Measurements from ENCODE around the gene CDHR3.

Gene CDHR3

DNA sequence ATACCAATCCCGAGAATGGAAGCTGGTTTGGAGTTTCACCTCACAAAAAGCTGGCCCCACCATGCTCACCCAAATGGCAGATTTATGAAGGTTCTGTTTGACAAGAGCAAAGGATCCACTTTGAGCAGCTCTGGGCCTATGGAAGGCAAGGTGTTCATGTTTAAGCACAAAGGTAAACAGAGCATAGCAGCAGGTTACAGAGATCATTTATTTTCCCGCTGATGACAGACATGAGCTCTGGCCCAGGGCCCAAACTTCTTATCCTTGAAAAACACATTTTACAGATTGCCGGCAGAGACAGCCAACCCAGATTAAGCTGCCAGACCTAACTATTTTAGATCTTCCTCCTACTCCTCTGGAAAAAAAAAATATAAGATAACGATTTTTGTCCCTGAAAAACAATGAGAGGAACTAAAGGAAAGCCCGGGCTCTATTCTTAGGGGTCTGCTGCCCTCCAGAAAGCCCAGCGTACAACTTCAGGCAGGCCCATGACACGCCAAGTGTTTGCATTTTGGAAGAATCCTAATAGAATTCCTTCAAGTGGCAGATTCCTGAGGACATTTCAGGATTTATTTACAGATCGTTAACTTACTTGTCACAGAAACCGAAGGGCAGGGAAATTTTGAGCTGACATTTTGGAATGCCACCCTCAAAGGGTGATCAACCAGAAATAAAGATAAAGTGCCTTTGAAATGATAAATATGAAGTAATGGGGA lies 109.1 kb downstream of the CDHR3 start:
- CTCF ChIA-PET = interaction anchor here (0.5 to 4.4 kb wide), 7 partner anchors 9 to 935 kb away, joined by 3 to 21 read pairs (median 4); no protein-coding TSS in a partner anchor
- no peak overlapping the region for H3K4me3 ChIP-seq (ENCODE audit: low read depth, low read length)
- POLR2A ChIA-PET = interaction anchor here (3.1 kb wide), 1 partner anchor 39 kb away, joined by 12 read pairs; the partner anchor contains the start of gene SYPL1
- no peaks in the 10 kb centered on the region for H3K9me3 ChIP-seq (ENCODE audit: control insufficient read depth, insufficient read depth, low read depth, low read length)
- peak overlapping the region; percentile 45 for H3K27ac ChIP-seq (ENCODE audit: extremely low read depth, low read depth, low read length)
- H3K4me1 ChIP-seq (ENCODE audit: control insufficient read depth, insufficient read depth, low read length) = peaks cover 22% of the 10 kb centered on the region
- no peaks in the 10 kb centered on the region for H3K36me3 ChIP-seq (ENCODE audit: control insufficient read depth in 2 of 2, insufficient read depth in 1 of 2, low read length in 2 of 2)
- TF ChIP-seq ZNF335 (tag by site-specific recombination; conservative IDR thresholded peaks at IDR 0.05) (peak; percentile 62), ZNF560 (tag by site-specific recombination; IDR thresholded peaks at IDR 0.05; ENCODE audit: borderline replicate concordance) (no peak), ZNF658 (tag by site-specific recombination; IDR thresholded peaks at IDR 0.05) (no peak), ZNF544 (tag by site-specific recombination; IDR thresholded peaks at IDR 0.05) (no peak), ZNF501 (tag by site-specific recombination; IDR thresholded peaks at IDR 0.05) (no peak), ZBTB6 (tag by site-specific recombination; IDR thresholded peaks at IDR 0.05) (no peak), HOXA7 (CRISPR knock-in tag; IDR thresholded peaks at IDR 0.05; ENCODE audit: borderline replicate concordance) (no peak), PRDM6 (tag by site-specific recombination; IDR thresholded peaks at IDR 0.05) (peak; percentile 88), ZEB2 (tag by site-specific recombination; IDR thresholded peaks at IDR 0.05) (0 out of 2 replicates have a peak, but pooled peaks have one; percentile 27), ZBTB17 (tag by site-specific recombination; IDR thresholded peaks at IDR 0.05) (peak; percentile 65), ZNF670 (tag by site-specific recombination; IDR thresholded peaks at IDR 0.05; ENCODE audit: low read depth) (no peak), ZNF202 (tag by site-specific recombination; IDR thresholded peaks at IDR 0.05; ENCODE audit: borderline replicate concordance) (no peak), BCL6B (tag by site-specific recombination; IDR thresholded peaks at IDR 0.05) (no peak), GLI4 (tag by site-specific recombination; IDR thresholded peaks at IDR 0.05) (no peak), ZSCAN30 (tag by site-specific recombination; IDR thresholded peaks at IDR 0.05) (no peak), SALL2 (tag by site-specific recombination; IDR thresholded peaks at IDR 0.05; ENCODE audit: borderline replicate concordance) (no peak), GLI2 (tag by site-specific recombination; IDR thresholded peaks at IDR 0.05; ENCODE audit: borderline replicate concordance, low read depth) (no peak), ZFP69B (tag by site-specific recombination; IDR thresholded peaks at IDR 0.05) (peak; percentile 55; the same call in 1 of the 2 replicates), ZNF639 (tag by site-specific recombination; IDR thresholded peaks at IDR 0.05) (no peak), BCL11B (tag by site-specific recombination; IDR thresholded peaks at IDR 0.05; ENCODE audit: low read depth) (no peak), ZNF624 (tag by site-specific recombination; IDR thresholded peaks at IDR 0.05) (no peak), ZNF174 (tag by site-specific recombination; IDR thresholded peaks at IDR 0.05) (no peak), ZNF214 (tag by site-specific recombination; IDR thresholded peaks at IDR 0.05; ENCODE audit: borderline replicate concordance) (no peak), ZNF677 (tag by site-specific recombination; IDR thresholded peaks at IDR 0.05) (no peak), IKZF3 (tag by site-specific recombination; IDR thresholded peaks at IDR 0.05) (0 out of 2 replicates have a peak, but pooled peaks have one; percentile 24), ZNF48 (tag by site-specific recombination; IDR thresholded peaks at IDR 0.05) (no peak), MYNN (tag by site-specific recombination; IDR thresholded peaks at IDR 0.05; ENCODE audit: borderline replicate concordance) (no peak)
- TF ChIP-seq, protein P1, sequence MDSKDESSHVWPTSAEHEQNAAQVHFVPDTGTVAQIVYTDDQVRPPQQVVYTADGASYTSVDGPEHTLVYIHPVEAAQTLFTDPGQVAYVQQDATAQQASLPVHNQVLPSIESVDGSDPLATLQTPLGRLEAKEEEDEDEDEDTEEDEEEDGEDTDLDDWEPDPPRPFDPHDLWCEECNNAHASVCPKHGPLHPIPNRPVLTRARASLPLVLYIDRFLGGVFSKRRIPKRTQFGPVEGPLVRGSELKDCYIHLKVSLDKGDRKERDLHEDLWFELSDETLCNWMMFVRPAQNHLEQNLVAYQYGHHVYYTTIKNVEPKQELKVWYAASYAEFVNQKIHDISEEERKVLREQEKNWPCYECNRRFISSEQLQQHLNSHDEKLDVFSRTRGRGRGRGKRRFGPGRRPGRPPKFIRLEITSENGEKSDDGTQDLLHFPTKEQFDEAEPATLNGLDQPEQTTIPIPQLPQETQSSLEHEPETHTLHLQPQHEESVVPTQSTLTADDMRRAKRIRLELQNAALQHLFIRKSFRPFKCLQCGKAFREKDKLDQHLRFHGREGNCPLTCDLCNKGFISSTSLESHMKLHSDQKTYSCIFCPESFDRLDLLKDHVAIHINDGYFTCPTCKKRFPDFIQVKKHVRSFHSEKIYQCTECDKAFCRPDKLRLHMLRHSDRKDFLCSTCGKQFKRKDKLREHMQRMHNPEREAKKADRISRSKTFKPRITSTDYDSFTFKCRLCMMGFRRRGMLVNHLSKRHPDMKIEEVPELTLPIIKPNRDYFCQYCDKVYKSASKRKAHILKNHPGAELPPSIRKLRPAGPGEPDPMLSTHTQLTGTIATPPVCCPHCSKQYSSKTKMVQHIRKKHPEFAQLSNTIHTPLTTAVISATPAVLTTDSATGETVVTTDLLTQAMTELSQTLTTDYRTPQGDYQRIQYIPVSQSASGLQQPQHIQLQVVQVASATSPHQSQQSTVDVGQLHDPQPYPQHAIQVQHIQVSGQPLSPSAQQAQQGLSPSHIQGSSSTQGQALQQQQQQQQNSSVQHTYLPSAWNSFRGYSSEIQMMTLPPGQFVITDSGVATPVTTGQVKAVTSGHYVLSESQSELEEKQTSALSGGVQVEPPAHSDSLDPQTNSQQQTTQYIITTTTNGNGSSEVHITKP (tag by site-specific recombination; IDR thresholded peaks at IDR 0.05) = peak; percentile 82
- TF ChIP-seq, protein P2, sequence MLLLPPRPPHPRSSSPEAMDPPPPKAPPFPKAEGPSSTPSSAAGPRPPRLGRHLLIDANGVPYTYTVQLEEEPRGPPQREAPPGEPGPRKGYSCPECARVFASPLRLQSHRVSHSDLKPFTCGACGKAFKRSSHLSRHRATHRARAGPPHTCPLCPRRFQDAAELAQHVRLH (tag by site-specific recombination; IDR thresholded peaks at IDR 0.05) = no peak

All from HEK293 (cell line).